Uterus (tissue), 4 donors: ENCODE results near the gene ATP5F1E. TPM values are rescaled to one million over a fixed set of nuclear protein-coding genes. Genes with fewer than 3 reads are reported as not detected.

Source experiments
- DNase-seq, 2 donors: peaks; one replicate each; pipeline ENCODE4 v3.0.0-alpha.2; 2019 to 2020
- H3K27ac ChIP-seq, 2 donors: fragments of 200-600 bp; sonication (generic); 1 replicate in 1 of 2; 2 replicates in 1 of 2; pipeline ENCODE4 v1.5.1; 2016 to 2018
- H3K27me3 ChIP-seq, 2 donors: fragments of 200-600 bp; sonication (generic); one replicate each; pipeline ENCODE4 v1.5.1; 2018 to 2019; ENCODE audit warnings: control low read depth in 1 of 2
- H3K36me3 ChIP-seq, 2 donors: fragments of 200-600 bp; sonication (generic); one replicate each; pipeline ENCODE4 v1.5.1; 2019; ENCODE audit warnings: control low read depth in 1 of 2
- H3K4me1 ChIP-seq, 2 donors: fragments of 200-600 bp; sonication (generic); one replicate each; pipeline ENCODE4 v1.5.1; 2018 to 2019; ENCODE audit warnings: control low read depth in 1 of 2
- H3K4me3 ChIP-seq, 2 donors: fragments of 200-600 bp; sonication (generic); 1 replicate in 1 of 2; 2 replicates in 1 of 2; pipeline ENCODE4 v1.5.1; 2018 to 2019; ENCODE audit warnings: mild to moderate bottlenecking in 1 of 2
- H3K9me3 ChIP-seq, 2 donors: fragments of 200-600 bp; sonication (generic); one replicate each; pipeline ENCODE4 v1.5.1; 2019; ENCODE audit warnings: control low read depth in 1 of 2
- CTCF ChIP-seq, 4 experiments: fragments of 200-600 bp in 2 of 4; fragments of 450-650 bp in 2 of 4; sonication (generic) in 2 of 4; IDR thresholded peaks; one replicate each; pipeline ENCODE4 v1.5.1; 2016 to 2019; ENCODE audit warnings: antibody characterized with exemption in 4 of 4, mild to moderate bottlenecking in 2 of 4, moderate library complexity in 1 of 4
- POLR2A ChIP-seq, 2 donors: fragments of 450-650 bp; IDR thresholded peaks; one replicate each; pipeline ENCODE4 v1.6.1; 2016; ENCODE audit warnings: antibody characterized with exemption in 2 of 2, mild to moderate bottlenecking in 1 of 2, moderate library complexity in 1 of 2
- intact Hi-C: fragments of 100-400 bp; cut with DNase I; formaldehyde crosslinking; loops from one replicate; pipeline ENCODE4 v1.15.1; 2023; ENCODE audit warnings: low total_unique reads
- total RNA-seq, 4 donors: library from RNA; depleted of rRNA in 3 of 4; stranded (reverse); fragments of >200 nt in 3 of 4; gene quantifications; one replicate each; pipeline versions ENCODE4 v1.1.0 to v1.2.4, GENCODE V29; 2014 to 2023
- donor health status: DM: yes; HTN: yes; CAD: no.

ATP5F1E gene
- total RNA-seq, 4 donors from 2014 or later: 5.6 to 42.4 (median 21.1) TPM

DNA sequence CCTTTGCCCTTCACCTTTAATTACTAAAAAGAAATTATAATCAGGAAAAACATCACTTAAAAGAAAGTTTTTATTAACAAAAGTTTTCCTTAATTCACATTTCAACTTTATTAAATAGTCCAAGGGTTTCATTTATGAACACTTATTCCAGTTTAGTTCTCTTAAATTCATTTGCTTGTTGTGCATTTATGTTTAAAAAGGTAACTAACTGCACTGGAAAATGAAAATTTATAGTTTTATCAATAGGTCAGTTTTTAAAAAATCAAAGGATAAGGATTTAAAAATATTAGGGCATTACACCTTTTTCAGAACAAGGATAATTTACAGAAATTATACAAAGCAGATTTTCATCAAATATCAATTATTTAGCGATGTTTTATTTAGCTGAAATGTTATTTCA lies 958 bp upstream of the ATP5F1E start:
- Histone ChIP-seq H3K4me1 (peaks cover 0 to 5% of the 10 kb centered on the region in 2 donors), H3K27ac (peak overlapping the region; percentile 83 to 88), H3K9me3 (no peaks in the 10 kb centered on the region), H3K4me3 (no peak overlapping the region), H3K36me3 (no peaks in the 10 kb centered on the region), H3K27me3 (no peaks in the 10 kb centered on the region)
- no peak for TF ChIP-seq CTCF (IDR thresholded peaks at IDR 0.05)
- TF ChIP-seq POLR2A (IDR thresholded peaks at IDR 0.05): no peak
- intact Hi-C loops: no loop called here
- DNase-seq: no peak

GRCh38 chr20:59032713-59033059 lies 551 bp upstream of the ATP5F1E start:
- no peak for TF ChIP-seq POLR2A (IDR thresholded peaks at IDR 0.05)
- peak in 1 of 4 experiments; percentile 12 for TF ChIP-seq CTCF (IDR thresholded peaks at IDR 0.05)
- H3K4me3 ChIP-seq: peak overlapping the region; percentile 79 to 81
- H3K27me3 ChIP-seq: no peaks in the 10 kb centered on the region
- peak overlapping the region; percentile 83 to 88 for H3K27ac ChIP-seq
- DNase-seq: no peak
- H3K4me1 ChIP-seq: peaks cover 0 to 5% of the 10 kb centered on the region in 2 donors
- intact Hi-C loops: no loop called here
- no peaks in the 10 kb centered on the region for H3K36me3 ChIP-seq
- H3K9me3 ChIP-seq: no peaks in the 10 kb centered on the region

DNA sequence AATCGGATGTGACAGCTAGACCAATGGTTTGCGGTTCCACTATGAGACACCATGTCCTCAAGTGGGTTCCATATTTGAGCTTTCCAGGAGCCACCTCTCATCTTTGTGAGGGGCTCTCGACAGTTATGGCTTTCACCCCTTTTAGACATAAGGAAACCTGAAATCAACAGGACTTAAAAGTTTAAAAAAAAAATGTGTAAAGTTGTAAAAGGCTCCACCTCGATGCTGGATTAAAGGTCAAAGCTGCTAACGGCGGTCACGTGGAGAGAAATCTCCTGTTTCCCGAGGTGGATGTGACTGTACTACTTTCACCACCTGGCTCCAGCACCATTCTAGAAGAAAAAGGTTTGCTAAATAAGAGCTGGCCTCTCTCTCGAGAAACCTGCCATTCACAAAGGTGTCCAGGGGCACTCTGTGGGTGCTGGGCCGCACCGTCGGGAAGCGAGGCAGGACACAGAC lies 542 bp downstream of the ATP5F1E start:
- Histone ChIP-seq H3K4me1 (peaks cover 0 to 5% of the 10 kb centered on the region in 2 donors), H3K27me3 (no peaks in the 10 kb centered on the region), H3K4me3 (peak overlapping the region; percentile 79 to 81), H3K9me3 (no peaks in the 10 kb centered on the region), H3K27ac (peak overlapping the region; percentile 83 to 88), H3K36me3 (no peaks in the 10 kb centered on the region)
- no peak for DNase-seq
- no peak for TF ChIP-seq CTCF (IDR thresholded peaks at IDR 0.05)
- TF ChIP-seq POLR2A (IDR thresholded peaks at IDR 0.05): no peak
- intact Hi-C loops: no loop called here

DNA sequence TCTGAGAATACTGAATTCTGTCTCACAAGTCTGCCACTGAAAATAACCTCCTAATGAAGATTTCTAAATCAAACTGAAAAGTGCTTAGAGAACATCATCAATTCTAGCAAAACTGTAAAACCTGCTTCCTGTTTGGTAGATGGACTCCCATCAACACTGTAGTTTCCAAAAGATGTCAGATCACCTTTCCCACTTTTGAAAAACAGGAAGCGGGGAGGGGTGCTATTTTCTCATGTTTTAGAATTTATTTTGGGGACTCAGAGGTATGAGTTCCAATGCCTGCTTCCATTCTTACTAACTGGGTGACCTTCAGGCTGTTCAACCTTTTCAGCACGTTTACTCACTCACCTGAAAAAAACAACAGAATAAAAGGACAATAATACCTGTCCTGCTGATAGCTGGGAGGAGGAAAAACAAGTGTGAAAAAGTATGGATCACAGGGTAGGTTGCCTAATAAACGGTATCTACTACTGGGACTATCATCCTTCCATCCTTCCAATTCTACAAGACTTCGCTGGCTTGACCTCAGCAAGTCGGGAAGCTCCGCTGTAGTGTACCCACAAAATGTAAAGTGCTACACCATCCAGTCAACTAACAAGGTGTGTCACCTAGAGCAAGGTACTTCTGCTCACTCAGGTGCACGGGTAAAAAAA lies 1.1 kb downstream of the ATP5F1E start:
- no peak for DNase-seq

More for the DNA sequence above, 1.1 kb downstream of the ATP5F1E start:
- H3K27me3 ChIP-seq: no peaks in the 10 kb centered on the region
- no peaks in the 10 kb centered on the region for H3K9me3 ChIP-seq
- peak overlapping the region; percentile 79 to 81 for H3K4me3 ChIP-seq
- no peaks in the 10 kb centered on the region for H3K36me3 ChIP-seq
- intact Hi-C loops: no loop called here
- peaks cover 3 to 5% of the 10 kb centered on the region in 2 donors for H3K4me1 ChIP-seq
- no peak for TF ChIP-seq CTCF (IDR thresholded peaks at IDR 0.05)
- no peak for TF ChIP-seq POLR2A (IDR thresholded peaks at IDR 0.05)
- H3K27ac ChIP-seq: peak overlapping the region in 1 of 2 donors; percentile 83
